ENCODE data around the gene KCNA10.

KCNA10 gene

GRCh38 chr1:110535985-110536384, 17.0 kb upstream of the KCNA10 start:
- Histone ChIP-seq H3K27ac (ENCODE audit: low read length) (no peak overlapping the region), H3K27me3 (ENCODE audit: control insufficient read depth in 1 of 2, insufficient read depth in 2 of 2, low read length in 2 of 2) (peaks cover 0 to 5% of the 10 kb centered on the region in 2 donors), H3K4me1 (ENCODE audit: control insufficient read depth, insufficient read depth, low read length) (no peaks in the 10 kb centered on the region), H3K9ac (ENCODE audit: low read length in 2 of 2) (no peak overlapping the region), H3K36me3 (ENCODE audit: control insufficient read depth in 2 of 2, insufficient read depth in 2 of 2, low read length in 2 of 2) (no peaks in the 10 kb centered on the region), H3K9me3 (ENCODE audit: control insufficient read depth in 2 of 2, low read length in 2 of 2) (no peaks in the 10 kb centered on the region), H3K4me3 (ENCODE audit: low read length in 2 of 2) (no peak overlapping the region)

- Histone ChIP-seq H3K36me3 (ENCODE audit: control insufficient read depth in 2 of 2, insufficient read depth in 2 of 2, low read length in 2 of 2) (no peaks in the 10 kb centered on the region), H3K9ac (ENCODE audit: low read length in 2 of 2) (no peak overlapping the region), H3K27me3 (ENCODE audit: control insufficient read depth in 1 of 2, insufficient read depth in 2 of 2, low read length in 2 of 2) (peaks cover 6 to 14% of the 10 kb centered on the region in 2 donors), H3K4me1 (ENCODE audit: control insufficient read depth, insufficient read depth, low read length) (no peaks in the 10 kb centered on the region), H3K27ac (ENCODE audit: low read length) (no peak overlapping the region), H3K4me3 (ENCODE audit: low read length in 2 of 2) (no peak overlapping the region), H3K9me3 (ENCODE audit: control insufficient read depth in 2 of 2, low read length in 2 of 2) (no peaks in the 10 kb centered on the region)
Observed at GRCh38 chr1:110533230-110533629, 14.3 kb upstream of the KCNA10 start.

- H3K27ac ChIP-seq (ENCODE audit: low read length), result no peak overlapping the region
- peaks cover 16 to 30% of the 10 kb centered on the region in 2 donors for H3K27me3 ChIP-seq (ENCODE audit: control insufficient read depth in 1 of 2, insufficient read depth in 2 of 2, low read length in 2 of 2)
- no peaks in the 10 kb centered on the region for H3K9me3 ChIP-seq (ENCODE audit: control insufficient read depth in 2 of 2, low read length in 2 of 2)
- no peak overlapping the region for H3K4me3 ChIP-seq (ENCODE audit: low read length in 2 of 2)
- H3K9ac ChIP-seq (ENCODE audit: low read length in 2 of 2), result no peak overlapping the region
- no peaks in the 10 kb centered on the region for H3K36me3 ChIP-seq (ENCODE audit: control insufficient read depth in 2 of 2, insufficient read depth in 2 of 2, low read length in 2 of 2)
- H3K4me1 ChIP-seq (ENCODE audit: control insufficient read depth, insufficient read depth, low read length), result peaks cover 6% of the 10 kb centered on the region
Observed at GRCh38 chr1:110529011-110529410, 10.0 kb upstream of the KCNA10 start.

- H3K4me3 ChIP-seq (ENCODE audit: low read length in 2 of 2), result no peak overlapping the region
- no peak overlapping the region for H3K27ac ChIP-seq (ENCODE audit: low read length)
- H3K4me1 ChIP-seq (ENCODE audit: control insufficient read depth, insufficient read depth, low read length), result peaks cover 6% of the 10 kb centered on the region
- no peaks in the 10 kb centered on the region for H3K36me3 ChIP-seq (ENCODE audit: control insufficient read depth in 2 of 2, insufficient read depth in 2 of 2, low read length in 2 of 2)
- H3K9ac ChIP-seq (ENCODE audit: low read length in 2 of 2), result no peak overlapping the region
- H3K9me3 ChIP-seq (ENCODE audit: control insufficient read depth in 2 of 2, low read length in 2 of 2), result no peaks in the 10 kb centered on the region
- H3K27me3 ChIP-seq (ENCODE audit: control insufficient read depth in 1 of 2, insufficient read depth in 2 of 2, low read length in 2 of 2), result peaks cover 16 to 33% of the 10 kb centered on the region in 2 donors
Observed at GRCh38 chr1:110526201-110526780, 7.3 kb upstream of the KCNA10 start.

- Histone ChIP-seq H3K27ac (ENCODE audit: low read length) (no peak overlapping the region), H3K9me3 (ENCODE audit: control insufficient read depth in 2 of 2, low read length in 2 of 2) (no peaks in the 10 kb centered on the region), H3K36me3 (ENCODE audit: control insufficient read depth in 2 of 2, insufficient read depth in 2 of 2, low read length in 2 of 2) (no peaks in the 10 kb centered on the region), H3K4me3 (ENCODE audit: low read length in 2 of 2) (no peak overlapping the region), H3K4me1 (ENCODE audit: control insufficient read depth, insufficient read depth, low read length) (peaks cover 6% of the 10 kb centered on the region), H3K9ac (ENCODE audit: low read length in 2 of 2) (no peak overlapping the region), H3K27me3 (ENCODE audit: control insufficient read depth in 1 of 2, insufficient read depth in 2 of 2, low read length in 2 of 2) (peaks cover 13 to 34% of the 10 kb centered on the region in 2 donors)
Observed at GRCh38 chr1:110525249-110525595, 6.2 kb upstream of the KCNA10 start.

GRCh38 chr1:110524311-110525248, 5.6 kb upstream of the KCNA10 start:
- H3K27me3 ChIP-seq (ENCODE audit: control insufficient read depth in 1 of 2, insufficient read depth in 2 of 2, low read length in 2 of 2), result peaks cover 10 to 36% of the 10 kb centered on the region in 2 donors
- H3K27ac ChIP-seq (ENCODE audit: low read length), result no peak overlapping the region
- no peaks in the 10 kb centered on the region for H3K9me3 ChIP-seq (ENCODE audit: control insufficient read depth in 2 of 2, low read length in 2 of 2)
- H3K9ac ChIP-seq (ENCODE audit: low read length in 2 of 2), result peak overlapping the region in 1 of 2 donors; percentile 29
- peak overlapping the region in 1 of 2 donors; percentile 29 for H3K4me3 ChIP-seq (ENCODE audit: low read length in 2 of 2)
- H3K36me3 ChIP-seq (ENCODE audit: control insufficient read depth in 2 of 2, insufficient read depth in 2 of 2, low read length in 2 of 2), result no peaks in the 10 kb centered on the region
- peaks cover 6% of the 10 kb centered on the region for H3K4me1 ChIP-seq (ENCODE audit: control insufficient read depth, insufficient read depth, low read length)

- peaks cover 13 to 31% of the 10 kb centered on the region in 2 donors for H3K27me3 ChIP-seq (ENCODE audit: control insufficient read depth in 1 of 2, insufficient read depth in 2 of 2, low read length in 2 of 2)
Observed at GRCh38 chr1:110523011-110523410, 4.0 kb upstream of the KCNA10 start.

GRCh38 chr1:110522560-110522959, 3.6 kb upstream of the KCNA10 start:
- Histone ChIP-seq H3K4me3 (ENCODE audit: low read length in 2 of 2) (no peak overlapping the region), H3K27ac (ENCODE audit: low read length) (no peak overlapping the region), H3K9me3 (ENCODE audit: control insufficient read depth in 2 of 2, low read length in 2 of 2) (no peaks in the 10 kb centered on the region), H3K27me3 (ENCODE audit: control insufficient read depth in 1 of 2, insufficient read depth in 2 of 2, low read length in 2 of 2) (peaks cover 13 to 31% of the 10 kb centered on the region in 2 donors), H3K9ac (ENCODE audit: low read length in 2 of 2) (no peak overlapping the region), H3K4me1 (ENCODE audit: control insufficient read depth, insufficient read depth, low read length) (peaks cover 6% of the 10 kb centered on the region), H3K36me3 (ENCODE audit: control insufficient read depth in 2 of 2, insufficient read depth in 2 of 2, low read length in 2 of 2) (no peaks in the 10 kb centered on the region)

More at GRCh38 chr1:110523011-110523410, 4.0 kb upstream of the KCNA10 start:
- Histone ChIP-seq H3K36me3 (ENCODE audit: control insufficient read depth in 2 of 2, insufficient read depth in 2 of 2, low read length in 2 of 2) (no peaks in the 10 kb centered on the region), H3K9me3 (ENCODE audit: control insufficient read depth in 2 of 2, low read length in 2 of 2) (no peaks in the 10 kb centered on the region), H3K27ac (ENCODE audit: low read length) (no peak overlapping the region), H3K9ac (ENCODE audit: low read length in 2 of 2) (no peak overlapping the region), H3K4me1 (ENCODE audit: control insufficient read depth, insufficient read depth, low read length) (peaks cover 6% of the 10 kb centered on the region), H3K4me3 (ENCODE audit: low read length in 2 of 2) (no peak overlapping the region)

GRCh38 chr1:110520827-110521226, 1.9 kb upstream of the KCNA10 start:
- peaks cover 6% of the 10 kb centered on the region for H3K4me1 ChIP-seq (ENCODE audit: control insufficient read depth, insufficient read depth, low read length)
- peaks cover 13 to 27% of the 10 kb centered on the region in 2 donors for H3K27me3 ChIP-seq (ENCODE audit: control insufficient read depth in 1 of 2, insufficient read depth in 2 of 2, low read length in 2 of 2)
- no peak overlapping the region for H3K27ac ChIP-seq (ENCODE audit: low read length)
- H3K4me3 ChIP-seq (ENCODE audit: low read length in 2 of 2), result no peak overlapping the region
- no peaks in the 10 kb centered on the region for H3K36me3 ChIP-seq (ENCODE audit: control insufficient read depth in 2 of 2, insufficient read depth in 2 of 2, low read length in 2 of 2)
- no peaks in the 10 kb centered on the region for H3K9me3 ChIP-seq (ENCODE audit: control insufficient read depth in 2 of 2, low read length in 2 of 2)
- H3K9ac ChIP-seq (ENCODE audit: low read length in 2 of 2), result no peak overlapping the region

GRCh38 chr1:110515891-110516290, 3.1 kb downstream of the KCNA10 start:
- Histone ChIP-seq H3K9ac (ENCODE audit: low read length in 2 of 2) (no peak overlapping the region), H3K36me3 (ENCODE audit: control insufficient read depth in 2 of 2, insufficient read depth in 2 of 2, low read length in 2 of 2) (no peaks in the 10 kb centered on the region), H3K27me3 (ENCODE audit: control insufficient read depth in 1 of 2, insufficient read depth in 2 of 2, low read length in 2 of 2) (peaks cover 3 to 7% of the 10 kb centered on the region in 2 donors), H3K9me3 (ENCODE audit: control insufficient read depth in 2 of 2, low read length in 2 of 2) (no peaks in the 10 kb centered on the region), H3K4me1 (ENCODE audit: control insufficient read depth, insufficient read depth, low read length) (no peaks in the 10 kb centered on the region), H3K4me3 (ENCODE audit: low read length in 2 of 2) (no peak overlapping the region), H3K27ac (ENCODE audit: low read length) (no peak overlapping the region)

- no peaks in the 10 kb centered on the region for H3K9me3 ChIP-seq (ENCODE audit: control insufficient read depth in 2 of 2, low read length in 2 of 2)
- no peak overlapping the region for H3K9ac ChIP-seq (ENCODE audit: low read length in 2 of 2)
- H3K27ac ChIP-seq (ENCODE audit: low read length), result no peak overlapping the region
- H3K4me3 ChIP-seq (ENCODE audit: low read length in 2 of 2), result no peak overlapping the region
- H3K36me3 ChIP-seq (ENCODE audit: control insufficient read depth in 2 of 2, insufficient read depth in 2 of 2, low read length in 2 of 2), result no peaks in the 10 kb centered on the region
- H3K4me1 ChIP-seq (ENCODE audit: control insufficient read depth, insufficient read depth, low read length), result no peaks in the 10 kb centered on the region
- H3K27me3 ChIP-seq (ENCODE audit: control insufficient read depth in 1 of 2, insufficient read depth in 2 of 2, low read length in 2 of 2), result peaks cover 3 to 4% of the 10 kb centered on the region in 2 donors
Observed at GRCh38 chr1:110515041-110515440, 3.9 kb downstream of the KCNA10 start.

Data from stomach smooth muscle (tissue), 2 donors.